Measurements from ENCODE around the gene TSKS. TPM values are rescaled to one million over a fixed set of nuclear protein-coding genes. Genes with fewer than 3 reads are reported as not detected.

The TSKS gene
- polyA plus RNA-seq, 3 donors = 0.37 to 0.81 (median 0.51) TPM

- Histone ChIP-seq H3K9ac (ENCODE audit: insufficient read depth, low read length, poor library complexity, severe bottlenecking) (no peak overlapping the region), H3K9me3 (replicated peaks in 1 of 2; ENCODE audit: control insufficient read depth in 1 of 2, insufficient read depth in 1 of 2, low read length in 2 of 2) (no peaks in the 10 kb centered on the region), H3K27ac (ENCODE audit: low read depth in 1 of 2, low read length in 2 of 2) (peak overlapping the region in 1 of 2 donors; percentile 13), H3K4me1 (ENCODE audit: control insufficient read depth in 1 of 2, insufficient read depth in 2 of 2, low read length in 2 of 2) (peaks cover 55 to 57% of the 10 kb centered on the region in 2 donors), H4K20me1 (ENCODE audit: insufficient read depth, low read length) (peaks cover 35% of the 10 kb centered on the region), H3K4me2 (replicated peaks; ENCODE audit: extremely low read depth, low read length, poor library complexity, severe bottlenecking) (no peak overlapping the region), H2AFZ (ENCODE audit: insufficient read depth, low read depth, low read length, poor library complexity, severe bottlenecking) (no peak overlapping the region), H3K27me3 (ENCODE audit: control insufficient read depth in 2 of 2, insufficient read depth in 2 of 2, low read length in 2 of 2) (no peaks in the 10 kb centered on the region), H3K36me3 (replicated peaks in 1 of 2; ENCODE audit: control insufficient read depth in 1 of 2, insufficient read depth in 2 of 2, low read length in 2 of 2) (peaks cover 5 to 12% of the 10 kb centered on the region in 2 donors), H3K79me2 (ENCODE audit: insufficient read depth, low read length) (peaks cover 84% of the 10 kb centered on the region), H3K4me3 (replicated peaks in 1 of 3; ENCODE audit: low read depth in 2 of 3, low read length in 3 of 3) (no peak overlapping the region)
- 72% methylated on average over 5 of the region's 6 CpGs for WGBS (ENCODE audit: insufficient coverage)
- H3K36me3 Mint-ChIP-seq = peaks cover 16 to 48% of the 10 kb centered on the region in 2 donors
- H3K27me3 Mint-ChIP-seq (ENCODE audit: low read depth in 3 of 3) = no peaks in the 10 kb centered on the region
- H3K4me1 Mint-ChIP-seq = peaks cover 62% of the 10 kb centered on the region
- H3K4me3 Mint-ChIP-seq = peak overlapping the region in 1 of 2 donors; percentile 13
- no peak for DNase-seq
- TF ChIP-seq CTCF (IDR thresholded peaks at IDR 0.05) = no peak
- peaks cover 0 to 1% (median 0%) of the 10 kb centered on the region in 7 donors for H3K9me3 Mint-ChIP-seq
- peak overlapping the region in 3 of 7 donors; percentile 17 to 74 (median 64) for H3K27ac Mint-ChIP-seq
- intact Hi-C loops (cut with micrococcal nuclease) = no loop called here
Measured at GRCh38 chr19:49776371-49776764, 13.3 kb upstream of the TSKS start.

GRCh38 chr19:49775742-49776370 lies 12.8 kb upstream of the TSKS start:
- H3K4me3 ChIP-seq (replicated peaks in 1 of 3; ENCODE audit: low read depth in 2 of 3, low read length in 3 of 3) = no peak overlapping the region
- peaks cover 35% of the 10 kb centered on the region for H4K20me1 ChIP-seq (ENCODE audit: insufficient read depth, low read length)
- Mint-ChIP-seq H3K27me3 (ENCODE audit: low read depth in 3 of 3) (no peaks in the 10 kb centered on the region), H3K36me3 (peaks cover 17 to 50% of the 10 kb centered on the region in 2 donors), H3K27ac (peak overlapping the region in 5 of 7 donors; percentile 2 to 74 (median 22)), H3K4me3 (no peak overlapping the region), H3K4me1 (peaks cover 57% of the 10 kb centered on the region), H3K9me3 (no peaks in the 10 kb centered on the region)
- intact Hi-C loops (cut with micrococcal nuclease) = no loop called here
- 93% methylated on average over 19 of the region's 20 CpGs for WGBS (ENCODE audit: insufficient coverage)
- H3K4me1 ChIP-seq (ENCODE audit: control insufficient read depth in 1 of 2, insufficient read depth in 2 of 2, low read length in 2 of 2) = peaks cover 49 to 51% of the 10 kb centered on the region in 2 donors
- peaks cover 84% of the 10 kb centered on the region for H3K79me2 ChIP-seq (ENCODE audit: insufficient read depth, low read length)
- TF ChIP-seq CTCF (IDR thresholded peaks at IDR 0.05) = no peak
- no peak overlapping the region for H3K4me2 ChIP-seq (replicated peaks; ENCODE audit: extremely low read depth, low read length, poor library complexity, severe bottlenecking)
- no peak overlapping the region for H3K9ac ChIP-seq (ENCODE audit: insufficient read depth, low read length, poor library complexity, severe bottlenecking)
- no peak for DNase-seq
- H3K36me3 ChIP-seq (replicated peaks in 1 of 2; ENCODE audit: control insufficient read depth in 1 of 2, insufficient read depth in 2 of 2, low read length in 2 of 2) = peaks cover 5 to 13% of the 10 kb centered on the region in 2 donors
- no peaks in the 10 kb centered on the region for H3K9me3 ChIP-seq (replicated peaks in 1 of 2; ENCODE audit: control insufficient read depth in 1 of 2, insufficient read depth in 1 of 2, low read length in 2 of 2)
- H3K27ac ChIP-seq (ENCODE audit: low read depth in 1 of 2, low read length in 2 of 2) = no peak overlapping the region
- no peak overlapping the region for H2AFZ ChIP-seq (ENCODE audit: insufficient read depth, low read depth, low read length, poor library complexity, severe bottlenecking)
- H3K27me3 ChIP-seq (ENCODE audit: control insufficient read depth in 2 of 2, insufficient read depth in 2 of 2, low read length in 2 of 2) = no peaks in the 10 kb centered on the region
